Endothelial cell of umbilical vein (primary cell): Measurements from ENCODE around the gene PXT1. TPM values are rescaled to one million over a fixed set of nuclear protein-coding genes. Genes with fewer than 3 reads are reported as not detected.

Experiments used
- BruUV-seq: library from RNA; stranded (reverse); fragments of 400-500 nt; replicated peaks from 2 replicates; lab custom pipeline; 2021; lab: Mats Ljungman, UMichigan
- CTCF ChIA-PET: fragments of 300-600, 350-600 bp; sonication (Branson Sonifier 250); formaldehyde crosslinking; loops from one replicate; lab custom pipeline; 2021; ENCODE audit warnings: antibody characterized with exemption, inconsistent platforms; lab: Charles Lee
- POLR2A ChIA-PET: fragments of 300-600, 350-600 bp; sonication (Branson Sonifier 250); formaldehyde crosslinking; loops from one replicate; lab custom pipeline; 2021; ENCODE audit warnings: antibody characterized with exemption, inconsistent platforms; lab: Charles Lee
- DNase-seq: peaks from one replicate; pipeline ENCODE4 v3.0.0-alpha.2; 2011; ENCODE audit warnings: low read depth, low spot score
- FAIRE-seq: peaks from 2 replicates; lab custom pipeline; 2011; peaks lifted over from hg19 to GRCh38; lab: Jason Lieb, UNC
- H2AFZ ChIP-seq: 2 replicates; pipeline ENCODE4 v1.6.0; 2012; ENCODE audit warnings: low read depth, low read length, control low read depth, inconsistent platforms
- H3K27ac ChIP-seq: 2 replicates; pipeline ENCODE4 v1.5.1; 2011; ENCODE audit warnings: low read depth, mild to moderate bottlenecking, control low read depth, low read length, moderate library complexity; ENCODE audit not compliant: insufficient read depth
- H3K27me3 ChIP-seq, 2 experiments: 2 replicates each; pipeline versions ENCODE4 v1.6.0 to v1.6.1; 2011; ENCODE audit warnings: low read length in 2 of 2, mixed read lengths in 1 of 2; ENCODE audit not compliant: control insufficient read depth in 2 of 2, insufficient read depth in 2 of 2
- H3K36me3 ChIP-seq, 2 experiments: 2 replicates in 1 of 2; 3 replicates in 1 of 2; pipeline ENCODE4 v1.5.1; 2011; ENCODE audit warnings: low read length in 2 of 2, mild to moderate bottlenecking in 1 of 2, moderate library complexity in 1 of 2; ENCODE audit not compliant: control insufficient read depth in 2 of 2, insufficient read depth in 2 of 2; ENCODE audit errors: extremely low read depth in 1 of 2
- H3K4me1 ChIP-seq: 3 replicates; pipeline ENCODE4 v1.5.1; 2011; ENCODE audit warnings: mild to moderate bottlenecking, low read length; ENCODE audit not compliant: control insufficient read depth, insufficient read depth; ENCODE audit errors: extremely low read depth
- H3K4me2 ChIP-seq: 2 replicates; pipeline ENCODE4 v1.6.1; 2011; ENCODE audit warnings: low read length, control low read depth, mixed read lengths; ENCODE audit not compliant: insufficient read depth
- H3K4me3 ChIP-seq, 3 experiments: fragments of 200-600 bp in 1 of 3; sonication (generic), shearing (Covaris generic) in 1 of 3; replicated peaks in 1 of 3; 2 replicates each; pipeline ENCODE4 v1.5.1; 2011 to 2016; ENCODE audit warnings: control low read depth in 3 of 3, low read length in 3 of 3, mild to moderate bottlenecking in 2 of 3, inconsistent platforms in 1 of 3, low read depth in 1 of 3, moderate library complexity in 1 of 3; ENCODE audit not compliant: insufficient read depth in 1 of 3
- H3K79me2 ChIP-seq: 2 replicates; pipeline ENCODE4 v1.6.0; 2012; ENCODE audit warnings: low read length, inconsistent platforms; ENCODE audit not compliant: control insufficient read depth, insufficient read depth
- H3K9ac ChIP-seq: replicated peaks from 2 replicates; pipeline ENCODE3; 2011; ENCODE audit warnings: low read length, control low read depth; ENCODE audit not compliant: insufficient read depth; ENCODE audit errors: extremely low read depth
- H3K9me1 ChIP-seq: replicated peaks from 3 replicates; pipeline ENCODE4 v1.6.0; 2011; ENCODE audit warnings: mild to moderate bottlenecking, low read length; ENCODE audit not compliant: control insufficient read depth, insufficient read depth; ENCODE audit errors: extremely low read depth
- H3K9me3 ChIP-seq: replicated peaks from 2 replicates; pipeline ENCODE4 v1.5.1; 2012; ENCODE audit warnings: low read length, inconsistent platforms; ENCODE audit not compliant: control insufficient read depth, insufficient read depth
- H4K20me1 ChIP-seq: replicated peaks from 2 replicates; pipeline ENCODE3; 2011; ENCODE audit warnings: mild to moderate bottlenecking, low read length; ENCODE audit not compliant: control insufficient read depth, insufficient read depth; ENCODE audit errors: extremely low read depth
- EZH2 ChIP-seq: IDR thresholded peaks from 2 replicates; pipeline ENCODE4 v1.6.1; 2012; ENCODE audit warnings: borderline replicate concordance, low read depth, mild to moderate bottlenecking, moderate library complexity, low read length, inconsistent platforms; ENCODE audit not compliant: severe bottlenecking
- FOS ChIP-seq: IDR thresholded peaks from 2 replicates; pipeline ENCODE4 v1.6.1; 2011; ENCODE audit warnings: mild to moderate bottlenecking, low read length, moderate library complexity, borderline replicate concordance; ENCODE audit not compliant: insufficient read depth
- GATA2 ChIP-seq: IDR thresholded peaks from 2 replicates; pipeline ENCODE4 v1.7.0; 2011; ENCODE audit warnings: low read depth, mild to moderate bottlenecking, moderate library complexity, mixed read lengths, low read length; ENCODE audit not compliant: insufficient read length, insufficient read depth
- JUN ChIP-seq: IDR thresholded peaks from 2 replicates; pipeline ENCODE4 v1.6.1; 2011; ENCODE audit warnings: borderline replicate concordance, low read depth; ENCODE audit not compliant: insufficient read length, insufficient read depth
- MYC ChIP-seq: IDR thresholded peaks from one replicate; pipeline ENCODE4 v1.6.1; 2011; ENCODE audit warnings: mild to moderate bottlenecking, low read depth, low read length
- POLR2A ChIP-seq: IDR thresholded peaks from 2 replicates; pipeline ENCODE4 v1.6.1; 2012; ENCODE audit warnings: low read depth, mild to moderate bottlenecking, control low read depth, low read length
- POLR2AphosphoS5 ChIP-seq: IDR thresholded peaks from 2 replicates; pipeline ENCODE4 v1.6.1; 2012; ENCODE audit warnings: low read depth, mild to moderate bottlenecking, control low read depth, low read length, moderate library complexity; ENCODE audit not compliant: insufficient read depth
- dilution Hi-C: fragments of 300-500 bp; cut with MboI; formaldehyde crosslinking; loops from one replicate; pipeline ENCODE4 v1.15.0; 2019; ENCODE audit warnings: low sequenced_read_pairs; ENCODE audit not compliant: extremely low pct_ligation_motif_present
- intact Hi-C: fragments of 100-400 bp; cut with micrococcal nuclease; formaldehyde crosslinking; loops from one replicate; pipeline ENCODE4 v1.10.0; 2022
- polyA plus RNA-seq, 4 experiments: library from polyadenylated mRNA; depleted of rRNA in 3 of 4; stranded (reverse) in 3 of 4; unstranded in 1 of 4; fragments of >200 nt; gene quantifications; 2 replicates each; pipeline versions ENCODE4 v1.2.1 to v1.2.3, GENCODE V29; 2011 to 2012; ENCODE audit warnings: missing spikeins in 1 of 4
- total RNA-seq: library from RNA; stranded (reverse); gene quantifications from 2 replicates; pipeline ENCODE4 v1.2.3, GENCODE V29; 2021
- TF ChIP-seq, protein P1 (sequence below): IDR thresholded peaks from 2 replicates; pipeline ENCODE4 v1.6.1; 2011; ENCODE audit not compliant: insufficient read depth, insufficient read length
- TF ChIP-seq, protein P2 (sequence below), 2 donors: IDR thresholded peaks; 1 replicate in 1 of 2; 2 replicates in 1 of 2; pipeline ENCODE4 v1.5.1; 2011; ENCODE audit warnings: low read length in 2 of 2, mild to moderate bottlenecking in 2 of 2, moderate library complexity in 2 of 2, control low read depth in 1 of 2, inconsistent platforms in 1 of 2, low read depth in 1 of 2; ENCODE audit not compliant: insufficient read depth in 1 of 2; ENCODE audit errors: extremely low read depth in 1 of 2

Gene PXT1
- total and polyA plus RNA-seq, 2 donors (not counting 3 experiments of a cell fraction or from before 2014, with no cell fraction given) = not detected

DNA sequence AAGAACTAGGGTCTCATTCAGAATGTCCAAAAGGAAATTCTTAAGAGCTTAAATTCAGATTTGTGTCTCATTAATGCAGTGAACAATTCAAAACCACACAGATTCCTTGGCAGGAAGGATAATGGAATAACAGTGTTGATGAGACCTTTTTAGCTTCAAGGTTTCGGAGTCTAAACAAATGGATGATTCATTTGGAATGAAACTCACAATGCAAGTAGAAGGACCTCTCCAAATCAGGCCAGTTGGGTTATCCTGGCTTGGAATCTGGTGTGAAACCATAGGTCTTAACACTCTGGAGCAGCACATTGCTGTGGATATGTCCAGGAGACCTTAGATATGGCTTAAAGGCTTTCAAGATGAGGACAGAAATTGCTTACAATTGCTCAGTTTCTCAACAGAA lies 45.0 kb upstream of the PXT1 start:
- dilution Hi-C loops (no loop called here), intact Hi-C loops (no loop called here)
- Histone ChIP-seq H3K9me1 (no peaks in the 10 kb centered on the region), H3K36me3 (peaks cover 0 to 12% of the 10 kb centered on the region in 2 experiments), H3K4me3 (no peak overlapping the region), H2AFZ (no peak overlapping the region), H3K9me3 (no peaks in the 10 kb centered on the region), H3K4me1 (no peaks in the 10 kb centered on the region), H3K79me2 (no peaks in the 10 kb centered on the region), H3K27me3 (no peaks in the 10 kb centered on the region), H4K20me1 (no peaks in the 10 kb centered on the region), H3K9ac (no peak overlapping the region), H3K27ac (no peak overlapping the region), H3K4me2 (no peak overlapping the region)
- CTCF ChIA-PET = interaction anchor here (1.0 to 1.9 kb wide), 4 partner anchors 10 to 64 kb away, joined by 3 to 4 read pairs (median 4); no protein-coding TSS in a partner anchor
- no peak for DNase-seq
- POLR2A ChIA-PET = interaction anchor here (0.5 kb wide), 1 partner anchor 201 kb away, joined by 5 read pairs; no protein-coding TSS in a partner anchor
- TF ChIP-seq, protein P1, sequence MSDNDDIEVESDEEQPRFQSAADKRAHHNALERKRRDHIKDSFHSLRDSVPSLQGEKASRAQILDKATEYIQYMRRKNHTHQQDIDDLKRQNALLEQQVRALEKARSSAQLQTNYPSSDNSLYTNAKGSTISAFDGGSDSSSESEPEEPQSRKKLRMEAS = no peak
- no peak for FAIRE-seq
- no TSS peak for BruUV-seq

DNA sequence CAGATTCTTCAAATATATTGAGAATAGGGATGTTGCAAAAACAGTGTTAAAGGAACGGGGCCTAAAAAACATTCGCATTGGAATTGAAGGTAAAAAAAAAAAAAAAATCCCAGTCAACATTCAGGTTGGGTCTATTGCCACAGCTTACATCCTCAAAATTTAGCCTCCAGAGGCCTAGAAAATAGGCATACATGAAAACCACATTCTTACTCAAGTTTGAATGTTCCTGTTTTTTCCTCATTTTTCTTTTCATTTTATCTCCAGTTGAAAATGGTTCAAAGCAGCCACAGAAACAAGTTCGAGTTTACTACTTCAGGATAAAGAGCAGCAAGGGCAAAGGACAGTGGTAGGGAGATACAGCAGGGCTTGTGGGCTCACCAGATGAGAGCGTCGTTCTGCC lies 42.1 kb upstream of the PXT1 start:
- ChIA-PET CTCF (interaction anchor here (1.0 to 1.3 kb wide), 2 partner anchors 25 to 56 kb away, joined by 3 to 5 read pairs; no protein-coding TSS in a partner anchor), POLR2A (no interaction called here)
- Histone ChIP-seq H3K27me3 (no peaks in the 10 kb centered on the region), H3K9me3 (no peaks in the 10 kb centered on the region), H3K27ac (no peak overlapping the region), H4K20me1 (no peaks in the 10 kb centered on the region), H3K36me3 (peaks cover 3 to 15% of the 10 kb centered on the region in 2 experiments), H3K79me2 (no peaks in the 10 kb centered on the region), H3K9ac (no peak overlapping the region), H2AFZ (no peak overlapping the region), H3K9me1 (no peaks in the 10 kb centered on the region), H3K4me2 (no peak overlapping the region), H3K4me1 (no peaks in the 10 kb centered on the region), H3K4me3 (no peak overlapping the region)
- intact Hi-C loops (no loop called here), dilution Hi-C loops (no loop called here)
- FAIRE-seq (no peak), DNase-seq (no peak)
- BruUV-seq = no TSS peak
- TF ChIP-seq EZH2 (no peak), GATA2 (no peak), POLR2A (no peak), JUN (no peak), MYC (no peak), POLR2AphosphoS5 (no peak), FOS (no peak)
- TF ChIP-seq, protein P1 = no peak
- TF ChIP-seq, protein P2, sequence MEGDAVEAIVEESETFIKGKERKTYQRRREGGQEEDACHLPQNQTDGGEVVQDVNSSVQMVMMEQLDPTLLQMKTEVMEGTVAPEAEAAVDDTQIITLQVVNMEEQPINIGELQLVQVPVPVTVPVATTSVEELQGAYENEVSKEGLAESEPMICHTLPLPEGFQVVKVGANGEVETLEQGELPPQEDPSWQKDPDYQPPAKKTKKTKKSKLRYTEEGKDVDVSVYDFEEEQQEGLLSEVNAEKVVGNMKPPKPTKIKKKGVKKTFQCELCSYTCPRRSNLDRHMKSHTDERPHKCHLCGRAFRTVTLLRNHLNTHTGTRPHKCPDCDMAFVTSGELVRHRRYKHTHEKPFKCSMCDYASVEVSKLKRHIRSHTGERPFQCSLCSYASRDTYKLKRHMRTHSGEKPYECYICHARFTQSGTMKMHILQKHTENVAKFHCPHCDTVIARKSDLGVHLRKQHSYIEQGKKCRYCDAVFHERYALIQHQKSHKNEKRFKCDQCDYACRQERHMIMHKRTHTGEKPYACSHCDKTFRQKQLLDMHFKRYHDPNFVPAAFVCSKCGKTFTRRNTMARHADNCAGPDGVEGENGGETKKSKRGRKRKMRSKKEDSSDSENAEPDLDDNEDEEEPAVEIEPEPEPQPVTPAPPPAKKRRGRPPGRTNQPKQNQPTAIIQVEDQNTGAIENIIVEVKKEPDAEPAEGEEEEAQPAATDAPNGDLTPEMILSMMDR (IDR thresholded peaks at IDR 0.05; ENCODE audit: extremely low read depth in 1 of 2, insufficient read depth in 1 of 2, low read depth in 1 of 2, low read length in 2 of 2) = no peak
